NCI-H2196 treated with DMSO at 0.1 percent for 48 hours (cell line): ENCODE results near the gene METTL23.
"Not testable (repeated sequence)": the region's sequence is repeated elsewhere in the genome, so short reads cannot be mapped to it uniquely, and the experiment has no call there.

Experiments
- DNase-seq: peaks from one replicate; lab custom pipeline; 2025; ENCODE audit not compliant: unreplicated experiment; lab: John Stamatoyannopoulos, UW

METTL23 gene

DNA sequence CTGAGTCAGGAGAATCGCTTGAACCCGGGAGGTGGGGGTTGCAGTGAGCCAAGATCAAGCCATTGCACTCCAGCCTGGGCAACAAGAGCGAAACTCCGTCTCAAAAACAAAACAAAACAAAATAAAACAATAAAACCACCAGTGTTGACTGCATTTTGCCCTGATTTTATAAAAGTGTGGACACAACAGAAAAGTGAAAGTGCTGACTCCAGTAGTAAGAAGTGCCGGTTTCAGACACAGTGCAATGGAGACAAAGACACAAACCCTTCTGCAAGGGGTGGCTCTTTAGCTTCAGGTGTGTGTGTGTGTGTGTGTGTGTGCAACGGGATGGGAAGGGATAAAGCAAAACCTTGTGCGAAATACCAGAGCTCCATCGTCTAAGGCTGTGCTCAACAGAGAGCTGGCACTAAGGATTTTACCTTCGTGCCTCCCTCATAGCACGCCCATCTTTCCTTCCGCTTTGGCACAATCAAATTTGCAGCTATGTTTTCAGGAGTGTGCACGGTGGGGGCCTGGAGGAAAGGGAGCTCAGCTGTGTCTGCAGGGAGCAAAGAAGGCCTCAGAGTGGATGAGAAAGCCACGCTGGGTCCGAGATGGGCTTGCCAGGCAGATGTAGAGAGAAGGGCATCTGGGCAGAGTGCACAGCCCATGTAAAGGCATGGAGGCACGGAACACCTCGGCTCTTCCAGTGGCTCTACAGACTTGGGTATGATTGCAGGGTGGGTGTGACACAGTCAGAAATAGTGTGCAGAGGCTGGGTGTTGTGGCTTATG lies 31.4 kb upstream of the METTL23 start:
- no peak for DNase-seq

DNA sequence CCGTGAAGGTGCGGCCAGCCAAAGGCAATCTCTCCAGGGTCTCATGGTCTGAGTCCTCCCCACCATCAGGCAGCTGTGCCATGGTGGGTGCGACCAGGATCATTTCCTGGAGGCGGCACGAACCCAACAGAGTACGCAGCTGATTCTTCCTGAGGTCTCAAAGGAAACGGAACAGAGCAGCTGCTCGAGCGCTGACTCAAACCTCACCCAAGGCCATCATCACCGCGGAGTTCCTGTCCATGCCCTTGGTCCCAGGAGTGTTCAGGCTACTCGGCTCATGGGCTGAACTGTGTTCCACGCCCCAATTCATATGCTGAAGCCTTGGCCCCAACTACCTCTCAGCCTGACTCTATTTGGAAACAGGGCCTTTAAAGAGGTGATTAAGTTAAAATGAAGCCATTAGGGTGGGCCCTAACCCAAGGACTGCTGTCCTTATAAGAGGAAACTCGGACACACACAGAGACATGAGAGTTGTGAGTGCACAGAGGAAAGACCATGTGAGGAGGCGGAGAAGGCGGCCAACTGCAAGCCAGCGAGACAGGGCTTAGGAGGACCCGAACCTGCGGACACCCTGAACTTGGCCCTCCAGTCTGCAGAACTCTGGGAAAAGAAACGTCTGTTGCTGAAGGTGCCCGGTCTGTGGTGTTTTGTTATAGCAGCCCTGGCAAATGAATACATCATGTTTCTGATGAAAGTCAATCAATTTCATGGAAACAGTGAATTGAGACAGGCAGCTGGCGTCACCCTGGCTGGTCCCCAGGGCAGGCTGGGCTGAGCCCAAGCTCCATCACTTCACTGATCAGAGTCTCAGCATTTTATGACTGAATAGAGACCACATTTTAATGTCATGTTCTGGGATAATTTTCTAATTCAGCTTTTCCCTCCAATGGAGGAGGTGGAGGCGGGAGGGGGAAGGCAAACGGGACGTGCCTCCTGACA lies 29.6 kb upstream of the METTL23 start:
- DNase-seq, result no peak

- no peak for DNase-seq
These were observed 28.8 kb upstream of the METTL23 start for GRCh38 chr17:76697702-76698465.

GRCh38 chr17:76698466-76698977 lies 28.1 kb upstream of the METTL23 start:
- DNase-seq, result not testable (repeated sequence)

GRCh38 chr17:76700270-76700616 lies 26.4 kb upstream of the METTL23 start:
- DNase-seq, result no peak

DNA sequence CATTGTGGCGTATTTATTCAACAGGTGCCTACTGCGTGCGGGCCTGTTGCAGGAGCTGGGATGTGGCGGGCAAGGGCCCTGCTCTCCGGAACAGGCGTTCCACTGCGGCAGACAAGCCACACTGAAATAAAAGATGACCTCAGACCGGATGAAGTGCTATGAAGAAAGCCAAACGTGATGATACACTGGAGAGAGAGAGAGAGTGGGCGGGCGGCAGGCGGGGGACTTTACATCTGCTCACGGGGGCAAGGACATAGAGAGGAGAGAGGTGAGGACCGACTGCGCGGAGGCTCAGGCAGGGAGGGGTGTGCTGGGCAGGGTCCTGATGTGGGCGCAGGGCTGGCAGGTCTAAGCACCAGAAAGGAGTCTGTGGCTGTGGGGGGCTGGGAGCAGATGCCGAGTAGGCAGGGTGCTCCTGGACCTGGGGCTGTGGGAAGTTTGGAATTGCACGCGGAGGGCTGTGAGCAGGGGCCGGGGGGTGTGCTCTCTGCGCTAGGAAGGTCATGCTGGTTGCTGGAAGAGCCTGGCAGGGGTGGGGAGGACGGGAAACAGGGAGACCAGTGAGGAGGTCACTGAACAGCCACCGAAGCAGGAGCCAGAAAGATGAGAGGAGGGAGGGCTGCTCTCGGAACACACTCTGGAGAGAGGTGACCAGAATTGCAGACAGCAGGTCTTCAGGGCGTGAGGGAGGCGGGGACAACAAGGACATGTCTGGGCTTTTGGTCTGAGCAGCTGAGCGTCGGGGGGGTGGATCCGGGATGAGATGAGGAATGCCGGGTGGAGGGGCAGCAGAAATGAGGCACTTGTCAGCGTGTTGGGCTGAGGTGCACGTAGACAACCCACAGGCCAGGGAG lies 25.8 kb upstream of the METTL23 start:
- DNase-seq, result no peak

DNA sequence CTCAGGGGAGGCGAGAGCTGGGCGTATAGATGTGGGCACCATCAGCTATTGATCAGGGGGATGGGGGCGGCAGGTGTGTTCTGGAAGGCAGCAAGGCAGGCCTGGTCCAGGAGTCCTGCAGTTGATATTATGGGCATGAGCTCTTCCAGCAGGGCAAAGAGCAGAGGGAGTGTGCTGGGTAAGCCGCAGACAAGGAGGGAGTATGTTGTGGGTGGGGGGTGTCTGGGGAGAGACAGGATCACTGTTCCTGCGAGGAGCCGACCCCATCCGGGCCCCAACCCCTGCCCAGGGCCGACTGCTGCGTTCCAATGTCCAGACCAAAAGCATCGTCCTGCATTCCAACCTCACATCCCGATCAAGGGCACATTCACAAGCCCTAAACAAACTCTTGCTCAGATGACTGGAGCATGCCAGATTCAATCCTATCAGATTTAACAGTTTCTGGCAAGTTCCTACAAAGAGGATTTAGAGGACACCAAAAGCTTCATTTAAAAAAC lies 25.1 kb upstream of the METTL23 start:
- no peak for DNase-seq

DNA sequence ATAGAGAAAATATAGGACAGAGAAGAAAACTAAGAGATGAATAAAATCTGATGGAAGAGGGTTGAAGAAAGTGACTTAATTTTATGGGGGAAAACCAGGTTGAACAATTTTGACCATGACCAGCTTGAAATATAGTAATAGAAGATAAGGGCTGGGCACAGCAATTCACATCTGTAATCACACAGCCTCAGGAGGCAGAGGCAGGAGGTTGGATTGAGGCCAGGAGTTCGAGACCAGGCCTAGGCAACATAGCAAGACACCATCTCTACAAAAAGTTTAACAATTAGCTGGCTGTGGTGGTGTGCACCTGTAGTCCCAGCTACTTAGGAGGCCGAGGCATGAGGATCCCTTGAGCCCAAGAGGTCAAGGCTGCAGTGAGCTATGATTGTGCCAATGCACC lies 24.6 kb upstream of the METTL23 start:
- DNase-seq, result no peak

- DNase-seq, result no peak
These were observed 23.6 kb upstream of the METTL23 start for GRCh38 chr17:76702941-76703637.

DNA sequence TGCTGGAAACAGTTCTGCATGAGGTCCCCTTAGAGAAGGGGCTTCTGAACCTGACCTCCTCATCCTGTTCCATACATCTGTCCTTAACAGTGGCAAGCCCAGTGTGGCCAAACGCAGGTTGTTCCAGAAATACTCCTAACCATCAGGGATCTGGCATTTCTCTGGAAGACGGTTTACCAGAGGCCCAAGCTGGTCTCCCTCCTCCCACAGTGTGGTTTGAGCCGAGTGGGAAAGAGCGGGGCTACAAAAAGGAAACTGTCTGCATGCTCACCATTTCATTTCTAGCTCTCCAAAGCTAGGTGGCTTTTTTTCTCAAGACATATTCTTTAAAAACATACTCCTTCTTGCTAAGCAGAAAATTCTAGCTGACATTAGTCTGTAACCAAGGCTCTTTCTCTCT lies 21.8 kb upstream of the METTL23 start:
- DNase-seq, result no peak

GRCh38 chr17:76706817-76707216 lies 19.8 kb upstream of the METTL23 start:
- no peak for DNase-seq

DNA sequence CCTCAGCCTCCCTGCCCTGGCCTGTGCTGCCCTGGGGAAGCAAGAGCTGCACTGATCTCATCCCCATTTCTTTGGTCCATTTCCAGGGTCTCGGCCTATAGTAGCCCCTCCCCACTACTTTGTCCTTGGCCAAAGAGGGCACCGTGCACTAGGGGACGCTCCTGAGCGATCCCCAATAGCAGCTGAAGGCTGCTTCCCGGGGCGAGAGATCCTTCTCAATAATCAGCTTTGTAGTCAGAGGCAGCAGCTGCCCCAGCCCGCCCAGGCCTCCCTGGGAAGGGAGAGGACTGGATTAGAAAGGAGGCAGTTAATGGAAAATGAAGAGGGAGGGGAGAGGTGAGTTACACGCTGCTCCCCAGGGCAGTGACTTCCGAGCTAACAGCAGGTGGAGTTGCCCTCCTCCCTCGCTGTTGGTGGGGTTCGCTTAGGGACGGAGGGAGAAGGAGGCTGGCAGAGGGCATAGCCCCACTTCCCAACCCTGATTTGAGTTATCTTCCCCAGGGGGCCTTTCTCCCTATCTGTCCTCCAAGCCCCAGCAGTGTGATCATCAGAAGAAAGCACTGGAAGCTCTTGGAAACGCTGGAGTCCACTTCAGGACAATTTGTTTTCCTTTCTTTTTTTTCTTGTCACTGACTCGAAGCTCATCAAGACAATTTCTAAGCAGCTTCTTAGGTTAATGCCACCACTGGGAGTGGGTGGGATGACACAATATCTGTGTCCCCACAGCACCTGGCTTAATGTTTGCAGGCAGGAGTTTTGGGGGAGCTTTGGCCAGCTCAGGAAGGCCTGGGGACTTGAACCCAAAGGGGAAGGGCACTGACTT lies 18.4 kb upstream of the METTL23 start:
- no peak for DNase-seq

DNA sequence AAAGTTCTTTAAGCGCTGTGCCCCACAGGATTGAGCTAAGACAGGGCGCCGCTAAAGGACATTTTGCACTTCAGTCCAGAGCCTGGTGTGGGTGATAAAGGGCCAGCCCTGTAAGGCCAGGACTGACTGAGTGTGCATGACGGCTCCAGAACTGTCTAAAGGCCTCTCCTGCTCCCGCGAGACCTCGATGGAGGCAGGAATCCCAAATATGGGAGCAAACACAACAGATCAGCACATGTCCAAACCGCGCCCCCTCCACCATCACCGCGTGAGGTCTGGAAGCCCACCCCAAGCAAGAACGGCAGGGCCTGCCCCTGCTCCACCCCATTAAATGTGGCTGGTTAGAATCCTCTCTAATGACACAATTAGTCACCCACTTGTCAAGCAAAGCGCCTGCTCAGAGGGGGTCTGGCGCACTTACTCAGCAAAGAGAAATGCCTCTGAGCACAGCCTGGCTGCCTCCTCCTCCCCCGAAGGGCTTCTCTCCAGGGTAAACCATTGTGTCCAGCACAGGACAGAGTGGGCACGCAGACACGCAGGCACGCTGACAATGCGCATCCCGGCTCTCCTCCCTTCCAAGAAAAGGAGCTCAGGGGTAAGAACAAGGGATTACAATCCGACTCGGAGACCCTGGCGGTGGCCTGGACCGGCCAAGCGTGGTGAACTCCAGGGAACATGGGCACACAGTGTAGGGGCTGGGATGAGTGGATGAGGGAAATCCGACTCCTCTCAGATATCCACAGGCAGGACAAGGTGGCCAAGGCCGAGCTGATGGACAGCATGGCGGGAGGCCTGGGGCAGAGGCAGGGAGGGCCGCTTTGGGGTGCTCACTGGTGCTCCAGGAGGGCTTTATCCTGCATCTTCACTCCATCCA lies 17.3 kb upstream of the METTL23 start:
- DNase-seq, result no peak

DNA sequence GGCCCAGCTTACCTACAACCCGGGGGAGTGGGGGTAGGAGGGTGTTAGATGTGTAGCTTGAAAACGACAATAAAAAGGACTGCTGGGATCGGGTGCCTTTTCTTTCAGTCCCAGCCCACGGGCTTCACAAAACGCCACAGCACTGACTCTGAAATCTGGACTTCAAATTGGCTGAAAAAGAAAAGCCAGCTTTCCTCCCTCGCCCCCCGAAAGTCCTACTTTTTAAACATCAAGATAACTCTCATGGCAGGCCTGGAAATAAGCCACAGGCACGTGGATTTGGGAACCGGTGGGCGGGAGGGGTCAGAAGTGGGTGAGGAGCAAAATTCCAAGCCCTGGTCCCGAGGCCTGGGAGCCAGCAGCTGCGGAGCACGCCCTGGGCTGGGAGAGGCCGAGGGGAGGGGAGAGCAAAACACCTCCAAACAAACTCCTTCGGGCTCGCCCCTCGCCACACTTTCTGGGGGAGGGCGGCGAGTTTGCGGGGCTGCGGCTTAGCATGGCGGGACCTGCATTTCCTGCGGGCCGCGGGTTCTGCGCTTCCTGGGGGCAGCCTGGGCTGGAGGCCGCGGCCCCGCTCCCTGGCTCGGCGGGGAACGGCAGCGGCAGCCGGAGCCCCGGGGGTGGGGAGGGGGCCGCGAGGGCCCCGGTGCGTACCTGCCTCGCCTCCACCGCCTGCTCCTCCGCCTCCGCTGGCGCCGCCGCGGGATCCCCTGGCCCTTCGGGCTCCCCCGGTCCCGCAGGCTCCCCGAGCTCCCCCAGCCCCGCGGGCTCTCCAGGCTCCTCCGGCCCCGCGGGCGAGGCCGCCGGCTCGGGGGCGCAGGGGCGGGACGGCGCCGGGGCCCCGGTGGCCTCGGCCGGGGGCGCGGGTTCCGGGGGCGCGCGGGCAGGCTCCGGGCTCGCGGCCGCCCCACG lies 16.4 kb upstream of the METTL23 start:
- not testable (repeated sequence) for DNase-seq

GRCh38 chr17:76710863-76711611 lies 15.6 kb upstream of the METTL23 start, which contains the start of gene MXRA7:
MXRA7 (minus strand) TSS chr17:76710965; CDS start chr17:76710946, 19 bp downstream.
- no peak for DNase-seq

DNA sequence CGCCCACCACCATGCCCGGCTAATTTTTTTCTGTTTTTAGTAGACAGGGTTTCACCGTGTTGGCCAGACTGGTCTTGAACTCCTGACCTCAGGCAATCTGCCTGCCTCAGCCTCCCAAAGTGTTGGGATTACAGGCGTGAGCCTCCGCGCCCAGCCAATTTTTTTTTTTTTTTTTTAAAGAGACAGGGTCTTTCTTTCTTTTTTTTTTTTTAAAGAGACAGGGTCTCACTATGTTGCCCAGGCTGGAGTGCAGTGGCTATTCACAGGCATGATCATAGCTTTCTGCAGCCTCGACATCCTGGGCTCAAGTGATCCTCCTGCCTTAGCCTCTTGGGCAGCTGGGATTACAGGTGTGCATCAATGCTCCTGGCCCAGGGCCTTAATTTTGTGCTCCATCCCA lies 14.3 kb upstream of the METTL23 start:
- not testable (repeated sequence) for DNase-seq
